Smooth muscle cell (in vitro differentiated cells): ENCODE data around the gene TMPRSS9. TPM values are rescaled to one million over a fixed set of nuclear protein-coding genes. Genes with fewer than 3 reads are reported as not detected.

ENCODE experiments used
- DNase-seq: peaks from one replicate; lab custom pipeline; 2025; ENCODE audit not compliant: unreplicated experiment; lab: John Stamatoyannopoulos, UW
- H2AFZ ChIP-seq: fragments of 200-600 bp; sonication (generic); 2 replicates; pipeline ENCODE4 v1.6.0; 2016; ENCODE audit warnings: antibody characterized with exemption, low read depth, mild to moderate bottlenecking
- H3F3A ChIP-seq: fragments of 200-600 bp; sonication (generic); 2 replicates; pipeline ENCODE4 v1.6.0; 2017; ENCODE audit warnings: antibody characterized with exemption, low read depth
- H3K27ac ChIP-seq: fragments of 200-600 bp; sonication (generic); 2 replicates; pipeline ENCODE4 v1.5.1; 2016; ENCODE audit warnings: low read depth, mild to moderate bottlenecking
- H3K27me3 ChIP-seq: fragments of 200-600 bp; sonication (generic); 2 replicates; pipeline ENCODE4 v1.6.1; 2016; ENCODE audit warnings: low read depth, mild to moderate bottlenecking
- H3K36me3 ChIP-seq: fragments of 200-600 bp; sonication (generic); 2 replicates; pipeline ENCODE4 v1.5.1; 2016; ENCODE audit warnings: low read depth
- H3K4me1 ChIP-seq: fragments of 200-600 bp; sonication (generic); 2 replicates; pipeline ENCODE4 v1.5.1; 2016; ENCODE audit warnings: low read depth
- H3K4me2 ChIP-seq: fragments of 200-600 bp; sonication (generic); 2 replicates; pipeline ENCODE4 v1.6.0; 2016; ENCODE audit warnings: mild to moderate bottlenecking
- H3K4me3 ChIP-seq: fragments of 200-600 bp; sonication (generic); 2 replicates; pipeline ENCODE4 v1.5.1; 2016; ENCODE audit warnings: mild to moderate bottlenecking
- H3K79me2 ChIP-seq: fragments of 200-600 bp; sonication (generic); 2 replicates; pipeline ENCODE4 v1.6.0; 2016; ENCODE audit warnings: low read depth, mild to moderate bottlenecking
- H3K9ac ChIP-seq: fragments of 200-600 bp; sonication (generic); 2 replicates; pipeline ENCODE4 v1.6.0; 2016; ENCODE audit warnings: low read depth
- H3K9me3 ChIP-seq: fragments of 200-600 bp; sonication (generic); replicated peaks from 2 replicates; pipeline ENCODE4 v1.5.1; 2016; ENCODE audit warnings: low read depth
- H4K20me1 ChIP-seq: fragments of 200-600 bp; sonication (generic); 2 replicates; pipeline ENCODE4 v1.6.0; 2016; ENCODE audit warnings: low read depth
- WGBS: methylation state at CpG from one replicate; pipeline ENCODE4 v1.1.7; 2016; ENCODE audit warnings: low lambda C conversion rate; 5-methylcytosine and 5-hydroxymethylcytosine counted together
- polyA plus RNA-seq: library from polyadenylated mRNA; unstranded; fragments of >200 nt; fragmentation: Nextera tagmentation; extraction: Ambion mirVana; gene quantifications from 2 replicates; pipeline ENCODE4 v1.2.1, GENCODE V29; 2016
- total RNA-seq: library from RNA; depleted of rRNA; stranded (reverse); fragments of >200 nt; gene quantifications from 2 replicates; pipeline ENCODE4 v1.2.3, GENCODE V29; 2014
- TF ChIP-seq, protein P1 (sequence below): fragments of 200-600 bp; sonication (generic); IDR thresholded peaks from 2 replicates; pipeline ENCODE4 v1.5.1; 2017; ENCODE audit warnings: borderline replicate concordance, mild to moderate bottlenecking, antibody characterized with exemption; ENCODE audit not compliant: insufficient read depth, poor library complexity, severe bottlenecking

TMPRSS9 gene
- total and polyA plus RNA-seq, 2 experiments from 2014 or later: 0.05 TPM; not detected in 1

DNA sequence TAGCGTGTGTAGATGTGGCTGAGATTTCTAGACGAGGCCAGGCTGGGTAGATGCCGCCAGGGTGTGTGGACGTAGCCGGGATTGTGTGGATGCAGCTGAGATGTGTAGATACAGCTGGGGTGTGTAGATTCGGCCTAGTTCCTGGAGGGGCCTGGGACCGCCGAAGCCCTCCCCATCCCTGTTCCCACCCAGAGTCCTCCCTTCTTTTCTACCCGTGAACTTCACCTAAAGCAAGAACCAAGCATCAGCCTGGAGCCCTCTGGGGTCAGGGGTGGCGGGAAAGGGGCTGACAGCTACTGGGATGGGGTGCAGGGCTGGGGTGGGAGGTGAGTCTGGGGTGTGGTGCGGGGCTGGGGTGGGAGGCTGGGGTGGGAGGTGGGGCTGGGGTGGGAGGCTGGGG is 768 bp downstream of the TMPRSS9 start:
- TF ChIP-seq, protein P1, sequence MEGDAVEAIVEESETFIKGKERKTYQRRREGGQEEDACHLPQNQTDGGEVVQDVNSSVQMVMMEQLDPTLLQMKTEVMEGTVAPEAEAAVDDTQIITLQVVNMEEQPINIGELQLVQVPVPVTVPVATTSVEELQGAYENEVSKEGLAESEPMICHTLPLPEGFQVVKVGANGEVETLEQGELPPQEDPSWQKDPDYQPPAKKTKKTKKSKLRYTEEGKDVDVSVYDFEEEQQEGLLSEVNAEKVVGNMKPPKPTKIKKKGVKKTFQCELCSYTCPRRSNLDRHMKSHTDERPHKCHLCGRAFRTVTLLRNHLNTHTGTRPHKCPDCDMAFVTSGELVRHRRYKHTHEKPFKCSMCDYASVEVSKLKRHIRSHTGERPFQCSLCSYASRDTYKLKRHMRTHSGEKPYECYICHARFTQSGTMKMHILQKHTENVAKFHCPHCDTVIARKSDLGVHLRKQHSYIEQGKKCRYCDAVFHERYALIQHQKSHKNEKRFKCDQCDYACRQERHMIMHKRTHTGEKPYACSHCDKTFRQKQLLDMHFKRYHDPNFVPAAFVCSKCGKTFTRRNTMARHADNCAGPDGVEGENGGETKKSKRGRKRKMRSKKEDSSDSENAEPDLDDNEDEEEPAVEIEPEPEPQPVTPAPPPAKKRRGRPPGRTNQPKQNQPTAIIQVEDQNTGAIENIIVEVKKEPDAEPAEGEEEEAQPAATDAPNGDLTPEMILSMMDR: no peak
- H3K4me2 ChIP-seq: no peak overlapping the region
- no peaks in the 10 kb centered on the region for H4K20me1 ChIP-seq
- H3F3A ChIP-seq: no peaks in the 10 kb centered on the region
- WGBS: 92% methylated on average over 9 of the region's 11 CpGs
- no peak overlapping the region for H3K4me3 ChIP-seq
- H3K4me1 ChIP-seq: no peaks in the 10 kb centered on the region
- no peaks in the 10 kb centered on the region for H3K9me3 ChIP-seq
- H3K36me3 ChIP-seq: no peaks in the 10 kb centered on the region
- H3K27ac ChIP-seq: no peak overlapping the region
- peaks cover 26% of the 10 kb centered on the region for H3K27me3 ChIP-seq
- DNase-seq: no peak
- no peak overlapping the region for H3K9ac ChIP-seq
- H3K79me2 ChIP-seq: no peaks in the 10 kb centered on the region
- H2AFZ ChIP-seq: no peak overlapping the region

DNA sequence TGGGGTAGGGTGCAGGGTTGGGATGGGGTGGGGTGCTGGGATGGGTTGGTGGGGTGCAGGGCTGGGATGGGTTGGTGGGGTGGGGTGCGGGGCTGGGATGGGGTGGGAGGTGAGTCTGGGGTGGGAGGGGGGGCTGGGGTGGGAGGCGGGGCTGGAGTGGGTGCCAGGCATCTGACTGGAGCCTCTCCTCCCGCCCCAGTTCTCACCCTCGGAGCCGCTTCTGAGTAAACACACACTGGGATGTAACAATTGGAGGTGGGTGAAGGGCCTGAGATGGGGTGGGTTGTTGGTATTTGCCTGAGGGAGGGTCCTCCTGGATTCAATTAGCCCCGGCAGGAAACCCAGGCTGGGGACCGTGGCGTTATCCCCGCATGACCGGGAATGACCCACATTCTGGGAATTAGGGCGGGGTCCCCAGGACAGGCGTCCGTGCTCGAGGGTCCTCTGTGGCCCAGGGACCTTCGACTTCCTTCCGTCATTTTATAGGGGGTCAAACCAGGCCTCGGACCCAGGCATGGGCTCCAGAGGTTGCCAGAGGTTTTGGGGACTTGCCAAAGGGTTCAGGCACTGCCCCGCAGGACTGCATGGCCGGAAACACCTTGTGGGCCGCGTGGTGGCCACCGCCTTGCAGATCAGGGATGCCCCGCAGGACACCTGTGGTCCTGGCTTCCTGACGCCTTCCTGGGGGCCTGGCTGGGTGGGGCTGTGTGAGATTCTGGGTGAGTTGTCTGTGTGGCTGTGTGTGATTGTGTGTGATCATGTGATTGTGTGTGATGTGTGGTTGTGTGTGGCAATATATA is 1.4 kb downstream of the TMPRSS9 start:
- Histone ChIP-seq H3K27ac (no peak overlapping the region), H3K36me3 (no peaks in the 10 kb centered on the region), H3K79me2 (no peaks in the 10 kb centered on the region), H3F3A (no peaks in the 10 kb centered on the region), H3K4me2 (no peak overlapping the region), H3K4me1 (no peaks in the 10 kb centered on the region), H4K20me1 (no peaks in the 10 kb centered on the region), H3K27me3 (peaks cover 26% of the 10 kb centered on the region), H3K9ac (no peak overlapping the region), H2AFZ (no peak overlapping the region), H3K4me3 (no peak overlapping the region), H3K9me3 (no peaks in the 10 kb centered on the region)
- TF ChIP-seq, protein P1: no peak
- no peak for DNase-seq
- WGBS: 76% methylated on average over 19 of the region's 24 CpGs

DNA sequence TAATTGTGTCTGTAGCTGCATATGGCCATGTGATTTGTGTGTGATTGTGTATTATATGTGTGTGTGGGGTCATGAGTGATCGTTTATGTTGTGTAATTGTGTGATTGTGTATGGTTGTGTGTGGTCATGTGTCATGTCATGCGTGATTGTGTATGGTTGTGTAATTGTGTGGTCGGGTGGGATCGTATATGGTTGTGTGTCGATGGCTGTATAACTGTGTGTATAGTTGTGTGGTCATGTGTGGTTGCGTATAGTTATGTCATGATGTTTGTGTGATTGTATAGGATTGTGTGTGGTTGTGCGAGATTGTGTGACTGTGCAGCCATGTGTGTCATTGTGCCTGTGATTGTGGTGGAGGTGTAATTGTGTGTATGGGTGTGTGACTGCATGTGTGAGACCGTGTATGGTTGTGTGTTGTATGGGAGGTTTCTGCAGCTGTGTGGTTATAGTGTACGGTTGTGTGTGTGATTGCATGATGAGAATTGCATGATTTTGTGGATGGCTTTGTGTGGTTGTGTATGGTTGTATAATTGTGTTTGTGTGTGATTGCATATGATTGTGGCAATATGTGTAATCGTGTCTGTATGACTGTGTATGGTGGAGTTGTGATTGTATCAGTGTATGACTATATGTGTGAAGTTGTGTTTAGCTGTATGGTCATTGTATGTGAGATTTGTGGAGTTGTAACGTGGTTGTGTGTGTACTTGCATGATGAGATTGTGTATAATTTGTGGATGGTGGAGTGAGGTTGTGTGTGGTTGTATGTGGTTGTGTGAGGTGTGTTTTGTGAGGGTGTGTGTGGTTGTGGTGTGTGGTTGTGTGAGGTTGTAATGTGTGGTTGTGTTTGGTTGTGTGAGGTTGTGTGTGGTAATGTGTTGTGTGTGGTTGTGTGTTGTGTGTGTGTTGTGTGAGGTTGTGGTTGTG is 2.2 kb downstream of the TMPRSS9 start:
- no peak overlapping the region for H3K4me2 ChIP-seq
- H3K36me3 ChIP-seq: no peaks in the 10 kb centered on the region
- H3F3A ChIP-seq: no peaks in the 10 kb centered on the region
- H2AFZ ChIP-seq: no peak overlapping the region
- TF ChIP-seq, protein P1: no peak
- WGBS: 95% methylated on average over 11 of the region's 11 CpGs
- no peak overlapping the region for H3K4me3 ChIP-seq
- H3K27ac ChIP-seq: no peak overlapping the region
- no peaks in the 10 kb centered on the region for H3K4me1 ChIP-seq
- no peaks in the 10 kb centered on the region for H3K79me2 ChIP-seq
- no peak for DNase-seq
- peaks cover 26% of the 10 kb centered on the region for H3K27me3 ChIP-seq
- no peaks in the 10 kb centered on the region for H3K9me3 ChIP-seq
- H3K9ac ChIP-seq: no peak overlapping the region
- no peaks in the 10 kb centered on the region for H4K20me1 ChIP-seq
